SK-N-DZ (cell line): Measurements from ENCODE around the gene MRTFB.

Source experiments
- DNase-seq: peaks from one replicate; pipeline ENCODE4 v3.0.0-alpha.2; 2015; ENCODE audit warnings: low spot score

MRTFB gene

DNA sequence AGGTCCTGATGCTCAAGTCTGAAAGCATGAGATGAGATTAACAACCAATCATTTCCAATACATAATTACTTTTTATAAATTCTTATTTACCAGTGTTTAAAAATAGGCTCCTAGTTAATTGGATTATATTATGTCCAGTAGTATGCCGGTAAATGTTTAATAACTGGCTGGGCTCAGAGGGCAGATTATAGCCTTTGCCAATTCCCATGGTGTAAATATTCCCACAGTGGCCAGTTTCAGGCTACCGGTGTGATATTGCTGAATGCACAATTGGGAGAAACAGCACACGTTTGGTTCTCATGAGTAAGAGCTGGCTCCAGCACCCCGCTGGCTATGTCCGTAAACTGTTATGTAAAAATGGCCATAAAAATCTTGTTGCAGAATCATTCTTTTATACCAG is 167.6 kb downstream of the MRTFB start:
- no peak for DNase-seq

DNA sequence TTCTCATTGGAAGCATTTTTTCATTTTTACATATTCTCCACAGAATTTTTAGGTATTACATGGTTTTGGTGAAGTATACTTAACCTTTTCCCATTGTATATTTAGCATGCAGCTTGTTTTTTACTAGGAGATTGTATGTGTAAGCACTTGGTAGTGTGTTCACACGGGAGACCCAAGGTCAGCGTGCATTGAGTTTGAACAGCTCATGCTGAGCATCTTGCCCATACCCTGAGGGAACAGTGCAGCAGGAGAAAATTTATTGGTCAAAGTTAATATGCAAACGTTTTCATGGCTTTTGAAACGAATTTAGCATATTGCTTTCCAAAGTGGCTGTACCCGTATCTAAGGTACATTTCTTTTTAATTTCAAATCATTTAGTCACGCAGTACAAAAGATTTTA is 168.7 kb downstream of the MRTFB start:
- DNase-seq, result no peak

DNA sequence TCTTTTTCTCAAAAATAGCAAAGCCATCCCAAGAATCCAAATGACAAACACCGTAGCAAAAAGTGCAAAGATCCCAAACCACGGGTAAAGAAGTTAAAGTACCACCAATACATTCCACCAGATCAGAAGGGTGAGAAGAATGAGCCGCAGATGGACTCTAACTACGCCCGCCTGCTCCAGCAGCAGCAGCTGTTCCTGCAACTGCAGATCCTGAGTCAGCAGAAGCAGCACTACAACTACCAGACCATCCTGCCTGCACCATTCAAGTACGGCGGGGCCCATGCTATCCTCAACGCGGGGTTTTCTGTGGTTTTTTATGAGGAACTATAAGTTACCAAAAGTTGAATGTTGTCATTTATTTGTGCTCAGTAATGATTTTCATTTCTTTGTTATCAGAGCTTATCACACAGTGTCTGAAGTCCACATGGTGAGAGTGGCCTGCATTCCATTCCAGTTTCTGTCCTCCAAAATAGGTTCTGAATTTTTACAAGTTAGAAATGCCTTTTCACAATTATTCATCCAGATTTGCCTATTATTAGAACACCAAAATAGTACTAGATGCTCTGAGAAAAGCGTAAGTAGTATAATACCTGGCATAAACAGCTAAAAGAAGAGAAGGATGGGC is 169.2 kb downstream of the MRTFB start:
- DNase-seq, result no peak

DNA sequence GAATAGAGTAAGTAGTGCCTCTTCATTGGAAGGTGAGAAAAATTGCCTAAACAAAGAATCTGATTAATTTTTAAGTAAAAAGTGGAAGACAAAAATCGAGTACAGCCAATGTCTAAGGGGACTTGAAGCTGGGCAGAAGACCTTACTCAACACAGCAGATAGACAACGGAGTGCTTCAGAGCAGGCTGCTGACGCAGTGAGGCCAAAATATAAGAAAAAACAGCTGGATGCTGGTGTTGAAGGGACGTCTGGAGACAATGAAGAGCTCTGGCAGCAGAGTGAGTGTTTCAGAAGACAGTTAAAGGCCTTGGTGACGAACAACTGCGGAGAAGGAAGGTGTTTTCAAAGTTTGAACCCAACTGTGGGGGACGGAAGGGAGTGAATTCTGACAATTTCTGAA is 169.8 kb downstream of the MRTFB start:
- no peak for DNase-seq

DNA sequence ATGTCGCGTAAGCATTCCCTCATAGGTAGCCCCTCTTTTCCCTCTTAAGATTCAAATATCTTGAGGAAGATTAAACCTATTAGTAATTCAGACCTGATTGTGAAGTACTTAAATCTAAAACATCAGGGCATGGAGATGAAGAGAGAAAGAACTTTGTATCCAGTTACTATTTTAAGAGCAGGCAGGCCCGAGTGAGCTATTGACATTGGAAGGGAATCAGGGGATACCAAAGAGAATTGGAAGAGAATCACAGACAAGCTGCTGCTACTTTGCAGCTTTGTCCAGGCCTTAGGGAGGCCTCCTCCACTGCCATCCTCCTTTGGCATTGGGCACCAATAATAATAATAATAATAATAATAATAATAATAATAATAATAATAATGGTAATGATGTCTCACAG is 170.5 kb downstream of the MRTFB start:
- DNase-seq, result no peak

DNA sequence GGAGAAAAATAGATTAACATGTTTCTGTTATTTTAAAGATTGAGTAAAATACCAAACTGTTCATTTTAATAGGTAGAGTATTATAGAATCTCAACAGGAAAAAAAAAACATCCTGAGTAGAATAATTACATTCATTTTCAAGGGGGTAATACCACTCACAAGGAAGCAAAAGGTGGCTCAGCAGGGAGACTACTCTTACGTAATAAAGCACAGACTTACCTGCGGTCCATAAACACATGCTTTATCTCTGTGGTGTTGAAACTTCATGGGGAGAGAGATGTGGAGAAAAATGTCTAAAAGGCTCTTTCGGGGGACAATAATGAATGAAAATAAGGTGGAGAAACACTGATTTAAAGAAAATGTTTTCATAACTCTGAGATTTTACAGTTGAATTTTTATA is 171.7 kb downstream of the MRTFB start:
- DNase-seq, result no peak

DNA sequence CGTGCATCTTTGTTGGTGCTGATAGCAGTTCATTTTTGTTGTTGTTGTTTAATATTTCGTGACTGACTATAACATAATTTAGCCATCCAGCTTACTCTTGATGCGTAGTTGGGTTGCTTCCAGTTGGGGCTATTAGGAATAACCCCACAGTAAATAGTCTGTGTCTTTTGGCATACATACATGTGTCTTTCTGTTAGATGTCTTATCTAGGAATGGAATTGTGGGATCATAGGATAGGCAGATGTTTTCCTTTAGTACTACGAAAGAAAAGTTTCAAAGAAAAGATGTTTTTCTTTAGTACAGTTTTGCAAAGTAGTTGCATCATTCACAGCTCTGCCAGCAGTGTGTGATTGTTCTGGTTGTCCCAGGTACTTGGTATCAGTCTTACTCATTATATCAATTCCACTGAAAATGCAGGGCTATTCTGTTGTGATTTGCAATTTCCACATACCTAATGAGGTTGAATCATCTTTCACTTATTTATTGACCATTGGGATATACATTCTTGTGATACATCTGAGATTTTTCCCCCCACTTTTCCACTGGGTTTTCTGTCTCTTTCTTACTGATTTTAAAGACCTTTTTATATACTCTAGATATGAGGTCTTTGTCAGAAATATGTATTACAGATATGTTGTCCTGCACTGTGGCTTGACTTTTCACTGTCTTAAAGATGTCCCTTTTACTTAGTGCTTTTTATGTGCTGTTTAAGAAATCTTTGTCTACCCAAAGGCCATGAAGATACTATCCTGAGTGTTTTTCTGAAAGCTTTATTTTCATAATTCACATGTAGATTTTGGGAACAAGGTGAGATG is 173.3 kb downstream of the MRTFB start:
- no peak for DNase-seq

DNA sequence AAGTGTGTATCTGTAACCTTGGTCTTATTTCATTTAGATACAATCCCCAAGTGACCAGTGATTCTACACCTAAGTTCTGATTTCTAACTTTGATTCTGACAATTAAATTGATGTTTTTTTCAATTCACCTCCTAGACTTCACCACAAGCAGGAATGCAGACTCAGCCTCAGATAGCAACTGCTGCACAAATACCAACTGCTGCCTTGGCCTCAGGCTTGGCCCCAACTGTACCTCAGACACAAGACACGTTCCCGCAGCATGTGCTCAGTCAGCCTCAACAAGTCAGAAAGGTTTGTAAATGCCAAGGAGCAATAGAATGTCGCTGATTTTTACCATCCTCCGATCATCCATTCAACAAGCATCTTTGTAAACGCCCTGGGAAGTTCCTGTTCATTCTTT is 177.7 kb downstream of the MRTFB start:
- no peak for DNase-seq

DNA sequence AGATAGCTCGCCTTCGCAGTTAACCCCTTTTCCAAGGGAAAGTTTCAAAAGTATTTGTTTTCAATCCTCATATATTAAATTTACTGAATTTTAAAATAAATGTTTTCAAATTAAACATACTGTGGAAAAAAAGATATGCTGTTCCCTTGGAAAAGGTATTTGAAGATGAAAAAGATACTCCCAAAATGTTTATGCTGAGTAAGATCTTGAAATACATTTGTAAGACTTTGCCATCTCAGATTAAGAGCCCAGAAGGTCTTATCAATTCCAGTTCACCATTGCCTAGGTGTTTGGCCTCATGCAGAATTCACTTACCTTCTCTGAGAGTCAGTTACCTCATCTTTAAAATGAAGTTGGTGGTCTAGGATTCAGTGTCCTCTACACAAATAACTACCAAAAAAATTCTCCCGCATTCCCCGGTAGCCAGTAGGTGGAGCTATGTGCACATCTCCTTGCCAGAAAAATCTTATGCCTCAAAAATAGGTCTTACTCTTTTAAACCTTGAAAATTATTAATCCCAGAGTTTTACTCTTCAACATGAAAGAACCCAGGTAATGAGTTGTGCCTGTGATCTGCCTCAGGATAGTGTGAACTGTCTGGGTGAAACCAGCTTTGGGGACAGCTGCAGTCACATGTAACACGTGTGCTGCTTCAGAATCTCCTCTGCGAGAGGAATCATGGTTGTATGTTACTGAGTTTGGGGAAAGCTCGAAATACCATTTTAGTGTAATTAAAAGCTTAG is 178.3 kb downstream of the MRTFB start:
- peak; percentile 20 for DNase-seq

DNA sequence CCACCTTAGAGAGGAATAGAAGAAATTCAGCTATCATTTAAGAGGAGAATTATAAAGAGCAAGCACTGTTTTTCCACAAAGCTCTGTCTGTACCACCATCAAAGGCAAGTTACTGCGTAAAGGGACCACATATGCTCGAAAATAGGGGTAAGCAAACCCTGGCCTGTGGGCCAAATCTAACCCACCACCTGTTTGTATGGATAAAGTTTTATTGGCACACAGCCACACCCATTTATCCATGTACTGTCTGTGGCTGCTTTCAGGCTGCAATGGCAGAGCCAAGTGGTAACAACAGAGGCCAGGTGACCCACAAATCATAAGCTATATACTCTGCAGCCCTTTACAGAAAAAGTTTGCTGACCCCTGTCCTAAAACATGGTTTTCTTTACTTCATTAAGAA is 180.3 kb downstream of the MRTFB start:
- DNase-seq, result no peak

DNA sequence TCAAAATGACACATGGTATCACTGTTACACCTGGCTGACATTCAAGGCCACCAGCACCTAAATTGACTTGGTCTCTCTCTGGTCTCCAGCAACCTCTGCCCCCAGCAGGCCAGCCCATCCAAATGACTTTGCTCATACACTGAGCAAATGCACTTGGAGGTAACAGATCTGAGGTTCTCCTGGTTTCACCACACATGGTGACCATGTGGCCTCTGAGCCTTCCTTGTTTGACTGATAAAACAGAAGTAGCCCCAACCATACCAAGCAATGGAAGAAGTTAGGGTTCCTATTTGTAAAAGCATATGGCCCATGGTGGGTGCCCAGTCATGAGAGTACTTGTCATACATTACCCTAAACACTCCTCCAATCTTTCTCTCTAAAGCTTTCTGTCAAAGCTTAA is 181.7 kb downstream of the MRTFB start:
- no peak for DNase-seq

DNA sequence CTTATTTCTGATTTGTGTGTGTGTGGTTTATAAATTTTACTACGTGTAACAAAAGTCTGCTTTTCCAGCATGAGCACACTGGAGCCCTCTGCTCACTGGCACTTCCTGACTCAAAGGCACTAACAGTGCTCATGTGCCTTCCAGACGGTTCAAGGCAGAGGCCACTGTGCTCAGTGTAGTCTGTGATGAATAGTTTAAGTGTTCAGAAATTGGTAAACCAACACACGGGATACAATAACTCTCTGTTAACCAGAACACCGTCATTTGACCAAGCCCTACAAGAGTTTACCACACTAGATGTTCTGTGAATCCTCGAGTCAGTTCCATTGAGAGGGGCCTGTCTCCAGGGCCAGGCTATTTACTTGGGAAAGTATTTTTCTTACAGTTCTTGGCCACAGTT is 191.9 kb downstream of the MRTFB start:
- no peak for DNase-seq

DNA sequence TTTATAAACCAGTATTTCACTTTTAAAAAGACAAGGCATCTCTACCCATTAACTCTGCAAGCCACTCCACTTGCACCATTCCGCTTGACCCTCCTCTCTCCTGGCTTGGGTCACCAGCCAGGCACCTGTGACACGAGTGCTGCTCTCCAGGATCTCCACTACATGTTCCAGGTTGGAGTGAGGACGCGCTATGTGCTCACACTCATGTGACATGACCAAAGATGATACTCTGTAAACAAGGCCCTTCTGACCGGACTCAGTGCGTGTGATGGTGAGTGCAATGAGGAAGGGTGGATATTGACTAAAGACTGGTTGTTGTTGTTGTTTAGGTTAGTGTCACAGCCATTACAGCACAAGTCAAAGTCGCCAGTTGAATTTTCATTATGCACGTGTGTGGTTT is 192.7 kb downstream of the MRTFB start:
- no peak for DNase-seq

DNA sequence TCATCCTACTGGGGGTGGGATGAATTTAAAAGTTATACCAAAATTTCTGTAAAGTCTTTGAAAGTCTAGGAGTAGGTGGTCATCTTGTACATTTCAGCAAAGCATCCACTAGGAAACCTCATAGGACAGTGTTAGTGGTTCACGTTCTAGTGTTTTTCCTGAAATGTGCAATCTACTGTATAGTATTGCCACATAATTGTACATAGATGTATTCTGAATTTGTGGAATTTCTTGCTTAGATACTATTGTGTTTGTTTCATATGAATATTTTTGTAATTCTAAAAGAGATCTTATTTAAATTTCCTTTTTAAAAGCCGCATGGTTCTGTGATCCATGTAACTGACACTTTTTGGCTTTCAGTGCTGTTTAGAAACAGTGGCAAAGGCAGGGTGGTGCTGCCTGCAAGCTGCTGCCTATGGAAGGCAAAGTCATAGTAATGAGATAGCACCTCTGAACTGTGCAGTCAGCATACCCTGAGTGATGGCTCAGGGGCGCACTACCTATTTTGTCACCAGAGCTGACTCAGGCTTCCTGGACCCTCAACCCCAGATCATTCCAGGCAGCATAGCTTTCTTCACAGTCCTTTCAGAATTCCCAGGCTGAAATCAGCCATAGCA is 193.3 kb downstream of the MRTFB start:
- DNase-seq, result no peak

DNA sequence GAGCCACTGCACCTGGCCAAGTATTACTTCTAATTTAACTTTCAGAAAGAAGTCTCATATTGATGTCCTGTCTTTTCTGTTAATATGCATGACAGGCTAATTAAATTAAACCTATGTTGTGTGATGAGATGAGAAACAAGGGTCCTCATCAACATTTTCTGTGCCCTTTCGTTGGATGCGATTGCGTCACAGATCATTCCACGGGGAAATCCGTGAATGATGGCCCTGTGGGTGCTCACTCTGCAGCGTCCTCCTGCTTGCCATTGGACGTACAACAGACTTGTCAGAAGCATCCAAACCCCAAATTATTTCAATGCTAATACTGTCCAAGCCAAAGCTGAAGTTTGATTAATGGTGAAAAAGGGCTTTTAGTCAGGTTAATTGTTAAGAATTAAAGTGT is 197.0 kb downstream of the MRTFB start:
- no peak for DNase-seq

DNA sequence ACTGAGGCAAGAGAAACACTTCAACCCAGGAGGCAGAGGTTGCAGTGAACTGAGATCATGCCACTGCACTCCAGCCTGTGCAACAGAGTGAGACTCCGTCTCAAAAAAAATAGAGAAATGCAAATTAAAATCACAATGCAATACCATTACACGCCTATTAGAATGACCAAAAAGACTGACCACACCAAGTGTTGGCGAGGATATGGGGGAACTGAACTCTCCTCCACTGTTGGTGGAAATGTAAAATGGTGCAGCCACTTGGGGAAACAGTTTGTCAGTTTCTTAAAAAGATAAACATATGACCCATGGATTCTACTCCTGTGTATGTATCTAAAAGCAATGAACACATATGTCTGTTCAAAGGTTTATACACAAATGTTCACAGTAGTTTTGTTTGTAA is 204.8 kb downstream of the MRTFB start:
- DNase-seq, result no peak

DNA sequence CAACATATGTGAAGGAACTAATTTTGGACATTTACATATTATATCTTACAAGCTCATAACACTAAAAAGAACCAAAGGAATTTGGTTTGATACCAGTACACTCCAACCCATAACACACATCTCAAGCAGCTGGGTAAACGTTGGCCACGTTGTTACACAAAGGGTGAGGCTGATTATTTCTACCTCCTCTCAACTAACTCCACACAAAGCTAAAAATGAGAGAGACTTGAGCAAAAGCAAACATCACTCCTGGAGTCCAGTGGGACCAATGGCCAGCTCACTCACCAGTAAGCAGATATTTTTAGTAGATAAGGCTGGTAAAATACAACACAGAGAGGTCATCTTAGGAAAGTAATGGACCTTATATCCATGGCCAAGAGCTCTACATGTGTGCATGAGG is 207.6 kb downstream of the MRTFB start:
- DNase-seq, result no peak

DNA sequence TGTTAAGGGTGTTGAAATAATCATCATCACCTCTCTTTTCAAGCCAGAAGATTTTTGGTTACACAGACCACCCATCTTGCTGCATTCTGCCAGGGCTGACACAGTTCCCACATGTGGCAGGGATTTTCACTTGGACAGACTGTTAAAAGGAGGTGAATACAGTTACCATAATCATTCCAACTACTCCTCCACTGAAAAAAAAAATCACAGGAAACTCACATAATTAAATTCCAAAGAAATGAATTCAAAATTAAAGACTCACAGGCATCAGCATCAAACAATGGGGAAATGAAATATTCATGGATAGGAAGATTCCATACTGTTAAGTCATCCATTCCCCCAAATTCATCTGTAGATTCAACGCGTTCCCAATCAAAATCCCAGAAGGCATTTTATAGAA is 209.4 kb downstream of the MRTFB start:
- DNase-seq, result no peak

DNA sequence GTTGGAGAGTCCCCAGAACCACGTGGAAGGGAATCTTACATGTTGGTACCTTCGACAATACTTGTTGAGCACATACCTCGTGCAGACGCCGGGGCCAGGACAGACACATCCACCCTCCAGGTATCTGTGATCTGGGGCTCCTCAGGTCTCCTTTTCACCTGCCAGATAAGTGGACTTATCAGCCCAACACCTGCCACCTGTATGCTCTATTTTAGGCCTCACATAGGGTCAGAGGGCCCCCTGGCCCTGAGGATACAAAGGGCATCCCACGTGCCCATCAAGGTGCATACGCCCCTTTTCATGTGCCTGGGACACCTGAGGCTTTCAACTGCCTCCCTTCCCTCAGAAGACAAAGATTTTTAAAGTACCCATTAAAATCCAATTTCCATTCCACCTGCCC is 212.7 kb downstream of the MRTFB start:
- DNase-seq, result no peak

DNA sequence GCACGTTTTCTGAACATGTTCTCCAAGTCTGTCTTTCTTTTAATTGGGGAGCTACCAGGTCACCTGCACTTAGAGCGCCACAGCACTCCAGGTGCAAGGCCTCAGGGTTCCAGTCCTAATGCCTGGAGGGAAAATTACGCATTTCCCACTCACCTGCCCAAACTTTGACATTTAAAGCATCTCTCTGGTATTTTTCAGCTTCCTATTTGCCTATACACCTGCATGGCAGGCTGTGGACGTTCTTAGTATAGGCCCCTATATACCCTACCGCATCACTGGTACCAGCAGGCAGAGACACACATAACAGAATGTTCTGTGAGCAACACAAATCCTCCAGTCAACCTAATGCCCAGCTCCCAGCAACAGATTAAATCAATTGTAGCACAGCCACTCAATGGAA is 213.3 kb downstream of the MRTFB start:
- no peak for DNase-seq

DNA sequence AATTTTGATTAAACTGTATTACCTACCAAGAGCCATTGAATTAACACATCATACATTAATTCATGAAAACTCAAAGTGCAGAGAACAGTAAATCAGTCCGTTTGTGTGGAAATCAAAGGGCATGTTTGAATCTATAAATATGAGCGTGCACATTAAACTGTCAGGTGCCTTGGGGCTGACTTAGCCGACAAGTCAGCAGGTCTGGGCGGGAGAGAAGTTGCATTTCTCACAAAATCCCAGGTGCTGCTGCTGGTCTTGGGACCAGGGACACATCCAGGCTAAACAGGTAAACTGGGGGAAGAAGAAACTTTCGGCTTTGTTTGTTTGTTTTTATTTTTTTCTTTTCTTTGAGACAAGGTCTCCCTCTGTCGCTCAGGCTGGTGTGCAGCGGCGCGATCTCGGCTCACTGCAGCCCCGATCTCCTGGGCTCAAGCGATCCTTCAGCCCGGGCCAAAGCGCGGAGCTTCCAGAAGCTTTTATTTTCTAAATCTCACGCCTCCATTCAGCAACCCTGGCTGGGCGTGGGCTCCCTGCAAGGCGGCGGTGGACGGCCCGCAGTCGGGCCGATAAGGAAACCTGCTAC is 213.9 kb downstream of the MRTFB start:
- DNase-seq, result no peak
